ENCODE data around the gene TTLL13.
"Not testable (repeated sequence)": the region's sequence is repeated elsewhere in the genome, so short reads cannot be mapped to it uniquely, and the experiment has no call there.

- not testable (repeated sequence) for TF ChIP-seq CTCF (IDR thresholded peaks at IDR 0.05; ENCODE audit: low read length); EZH2 (optimal IDR thresholded peaks at IDR 0.05; ENCODE audit: low read depth, low read length)
These were observed 47.0 kb downstream of the TTLL13 start for GRCh38 chr15:90296316-90296884.
